Right lobe of liver (tissue), 6 donors: ENCODE results near the gene MARCHF7. TPM values are rescaled to one million over a fixed set of nuclear protein-coding genes. Genes with fewer than 3 reads are reported as not detected.

Source experiments
- ATAC-seq, 4 donors: fragments of 200-7000 bp; cut with Tn5 transposase; one replicate each; pipeline ENCODE4 v1.9.1; 2020; ENCODE audit warnings: mild to moderate bottlenecking in 4 of 4, moderate library complexity in 4 of 4
- DNase-seq, 3 donors: peaks; one replicate each; pipeline ENCODE4 v3.0.0-alpha.2; 2020
- H3K27ac ChIP-seq, 3 donors: fragments of 200-600 bp; one replicate each; pipeline ENCODE4 v1.8.0; 2022
- H3K27me3 ChIP-seq, 2 donors: fragments of 200-600 bp; one replicate each; pipeline ENCODE4 v1.8.0; 2022
- H3K36me3 ChIP-seq, 4 donors: fragments of 200-600 bp; sonication (generic) in 1 of 4; one replicate each; pipeline versions ENCODE4 v1.5.1 to v1.8.0; 2017 to 2022; ENCODE audit warnings: control low read depth in 1 of 4
- H3K4me1 ChIP-seq, 4 donors: fragments of 200-600 bp; sonication (generic) in 1 of 4; one replicate each; pipeline versions ENCODE4 v1.5.1 to v1.8.0; 2017 to 2022; ENCODE audit warnings: control low read depth in 1 of 4
- H3K4me3 ChIP-seq, 3 donors: fragments of 200-600 bp; one replicate each; pipeline ENCODE4 v1.8.0; 2022
- H3K9me3 ChIP-seq, 4 donors: fragments of 200-600 bp; sonication (generic) in 1 of 4; one replicate each; pipeline versions ENCODE4 v1.5.1 to v1.8.0; 2017 to 2022; ENCODE audit warnings: control low read depth in 1 of 4
- CTCF ChIP-seq, 4 donors: fragments of 200-600 bp in 3 of 4; fragments of 450-650 bp in 1 of 4; IDR thresholded peaks; one replicate each; pipeline versions ENCODE4 v1.5.1 to v1.8.0; 2016 to 2022; ENCODE audit warnings: antibody characterized with exemption in 4 of 4, mild to moderate bottlenecking in 2 of 4
- POLR2A ChIP-seq: fragments of 450-650 bp; IDR thresholded peaks from one replicate; pipeline ENCODE4 v1.6.1; 2017; ENCODE audit warnings: antibody characterized with exemption, mild to moderate bottlenecking
- WGBS: methylation state at CpG from one replicate; pipeline ENCODE4 v1.1.6; 2018; ENCODE audit warnings: low coverage, low lambda C conversion rate; ENCODE audit not compliant: insufficient coverage; ENCODE audit errors: missing lambda C conversion rate; 5-methylcytosine and 5-hydroxymethylcytosine counted together
- intact Hi-C, 2 donors: fragments of 100-400 bp; cut with DNase I; formaldehyde crosslinking; loops; one replicate each; pipeline versions ENCODE4 v1.11.2 to v1.14.1; 2022
- total RNA-seq, 6 experiments: library from RNA; depleted of rRNA in 2 of 6; stranded (reverse); fragments of >200 nt in 2 of 6; fragmentation: NEBNext Ultra II Directional in 3 of 6; extraction: Animal tissue kit (Norgen Biotek cat#: 25700) in 3 of 6; gene quantifications; one replicate each; pipeline versions ENCODE4 v1.1.0 to v1.2.4, GENCODE V29; 2016 to 2023
- donor health status: DM: no; HTN: yes; CAD: no.
- donor health status: DM: no; HTN: no; CAD: no.
- donor health status: DM: no; HTN: no; CAD: no.
- donor health status: DM: no; HTN: yes; CAD: no.
- donor health status: DM: no; HTN: yes; CAD: no.

The MARCHF7 gene
- total RNA-seq, 6 experiments from 2014 or later = 20.1 to 41.2 (median 29.8) TPM

- Histone ChIP-seq H3K4me1 (no peaks in the 10 kb centered on the region), H3K27ac (no peak overlapping the region)
- TF ChIP-seq POLR2A = no peak
- TF ChIP-seq CTCF (IDR thresholded peaks at IDR 0.05) = no peak
Measured at GRCh38 chr2:159760326-159760725, 48.0 kb downstream of the MARCHF7 start.

GRCh38 chr2:159762075-159762474 lies 49.8 kb downstream of the MARCHF7 start:
- H3K27me3 ChIP-seq = no peaks in the 10 kb centered on the region
- H3K4me1 ChIP-seq = no peaks in the 10 kb centered on the region
- H3K27ac ChIP-seq = no peak overlapping the region
- peaks cover 0 to 44% (median 15%) of the 10 kb centered on the region in 4 donors for H3K36me3 ChIP-seq
- 46% methylated on average over 1 of the region's 1 CpG for WGBS
- TF ChIP-seq CTCF (IDR thresholded peaks at IDR 0.05) (no peak), POLR2A (no peak)
- H3K4me3 ChIP-seq = no peak overlapping the region
- no peaks in the 10 kb centered on the region for H3K9me3 ChIP-seq
- ATAC-seq (no peak), DNase-seq (no peak)
- intact Hi-C loops = no loop called here

More at GRCh38 chr2:159760326-159760725, 48.0 kb downstream of the MARCHF7 start:
- H3K36me3 ChIP-seq = peaks cover 0 to 49% (median 14%) of the 10 kb centered on the region in 4 donors
- ATAC-seq (no peak), DNase-seq (no peak)
- H3K4me3 ChIP-seq = no peak overlapping the region
- intact Hi-C loops = no loop called here
- H3K27me3 ChIP-seq = no peaks in the 10 kb centered on the region
- no peaks in the 10 kb centered on the region for H3K9me3 ChIP-seq

Other genes starting within 250 kb of the MARCHF7 start
- 10 to 100 TPM; 18.0 to 32.8 (median 24.2) TPM for gene BAZ2B, start 96.0 kb upstream of the MARCHF7 start, total RNA-seq
- gene CD302, start 85.7 kb downstream of the MARCHF7 start, total RNA-seq = 100 to 1,000 TPM; 114 to 163 (median 130) TPM
- 1 to 10 TPM in 2 of 6 experiments, under 1 TPM in 4; 0.37 to 1.4 (median 0.75) TPM for gene LY75, start 192.2 kb downstream of the MARCHF7 start, total RNA-seq